HepG2 (cell line): ENCODE measurements around the gene MUTYH. TPM values are rescaled to one million over a fixed set of nuclear protein-coding genes. Genes with fewer than 3 reads are reported as not detected.

ENCODE experiments used
- ATAD3A ChIP-seq: sonication (generic); formaldehyde crosslinking; IDR thresholded peaks from 2 replicates; pipeline ENCODE4 v1.4.0; 2020; ENCODE audit warnings: missing genetic modification reagents
- CCDC6 ChIP-seq: sonication (generic); formaldehyde crosslinking; IDR thresholded peaks from 2 replicates; pipeline ENCODE4 v1.8.1; 2022; ENCODE audit warnings: mild to moderate bottlenecking, missing genetic modification reagents, moderate library complexity
- HNRNPK ChIP-seq: fragments of 200-400 bp; formaldehyde crosslinking; IDR thresholded peaks from 2 replicates; pipeline ENCODE4 v1.6.1; 2018; ENCODE audit warnings: low read length, low read depth, moderate library complexity, mild to moderate bottlenecking; ENCODE audit not compliant: poor library complexity, severe bottlenecking
- KMT2B ChIP-seq: IDR thresholded peaks from 2 replicates; pipeline ENCODE4 v1.6.1; 2016; ENCODE audit warnings: missing genetic modification reagents, missing compliant biosample characterization
- MED13 ChIP-seq: sonication (generic); formaldehyde crosslinking; IDR thresholded peaks from 2 replicates; pipeline ENCODE4 v1.5.0; 2020; ENCODE audit warnings: missing genetic modification reagents
- NCOA2 ChIP-seq: sonication (generic); formaldehyde crosslinking; IDR thresholded peaks from 2 replicates; pipeline ENCODE4 v1.8.0; 2022; ENCODE audit warnings: inconsistent platforms
- NR3C1 ChIP-seq: sonication (generic); formaldehyde crosslinking; IDR thresholded peaks from 2 replicates; pipeline ENCODE4 v1.4.0; 2020; ENCODE audit warnings: missing genetic modification reagents
- RBAK ChIP-seq: sonication (generic); formaldehyde crosslinking; IDR thresholded peaks from 2 replicates; pipeline ENCODE4 v1.5.1; 2020; ENCODE audit warnings: mild to moderate bottlenecking, missing genetic modification reagents
- RELA ChIP-seq: sonication (generic); formaldehyde crosslinking; IDR thresholded peaks from 2 replicates; pipeline ENCODE4 v1.4.0; 2020; ENCODE audit warnings: missing genetic modification reagents
- SATB2 ChIP-seq: sonication (generic); formaldehyde crosslinking; IDR thresholded peaks from 2 replicates; pipeline ENCODE4 v1.5.0; 2020; ENCODE audit warnings: missing genetic modification reagents
- SMAD9 ChIP-seq: sonication (generic); formaldehyde crosslinking; IDR thresholded peaks from 2 replicates; pipeline ENCODE4 v1.5.1; 2020; ENCODE audit warnings: mild to moderate bottlenecking, missing genetic modification reagents
- TAF1 ChIP-seq: sonication (generic); formaldehyde crosslinking; IDR thresholded peaks from 2 replicates; pipeline ENCODE4 v1.4.0; 2020; ENCODE audit warnings: missing genetic modification reagents
- TCF7 ChIP-seq: sonication (generic); IDR thresholded peaks from 2 replicates; pipeline ENCODE4 v1.6.1; 2016; ENCODE audit warnings: antibody characterized with exemption, low read depth
- YEATS2 ChIP-seq: sonication (generic); formaldehyde crosslinking; IDR thresholded peaks from 2 replicates; pipeline ENCODE4 v1.4.0; 2020; ENCODE audit warnings: missing genetic modification reagents, borderline replicate concordance
- ZMAT3 ChIP-seq: sonication (generic); formaldehyde crosslinking; conservative IDR thresholded peaks from 2 replicates; pipeline ENCODE4 v1.7.0; 2021; ENCODE audit warnings: missing genetic modification reagents
- ZNF10 ChIP-seq: sonication (generic); formaldehyde crosslinking; IDR thresholded peaks from 2 replicates; pipeline ENCODE4 v1.4.0; 2020; ENCODE audit warnings: mild to moderate bottlenecking, low read depth, missing genetic modification reagents, borderline replicate concordance
- ZNF205 ChIP-seq: IDR thresholded peaks from 2 replicates; pipeline ENCODE4 v1.6.1; 2018; ENCODE audit warnings: missing biosample characterization, missing genetic modification reagents
- ZNF616 ChIP-seq: sonication (generic); formaldehyde crosslinking; IDR thresholded peaks from 2 replicates; pipeline ENCODE4 v1.5.0; 2020; ENCODE audit warnings: low read depth, mild to moderate bottlenecking, missing genetic modification reagents
- ZNF737 ChIP-seq: sonication (generic); formaldehyde crosslinking; IDR thresholded peaks from 2 replicates; pipeline ENCODE4 v1.5.0; 2020; ENCODE audit warnings: missing genetic modification reagents, mild to moderate bottlenecking, borderline replicate concordance
- ZNF773 ChIP-seq: sonication (generic); formaldehyde crosslinking; IDR thresholded peaks from 2 replicates; pipeline ENCODE4 v1.4.0; 2020; ENCODE audit warnings: missing genetic modification reagents, borderline replicate concordance
- ZSCAN21 ChIP-seq: sonication (generic); formaldehyde crosslinking; IDR thresholded peaks from 2 replicates; pipeline ENCODE4 v1.8.0; 2022; ENCODE audit warnings: mild to moderate bottlenecking, missing genetic modification reagents, moderate library complexity, borderline replicate concordance
- polyA plus RNA-seq, 8 experiments: library from polyadenylated mRNA; depleted of rRNA in 3 of 8; stranded (reverse) in 7 of 8; unstranded in 1 of 8; fragments of >200 nt; fragmentation: Illumina TruSeq in 4 of 8; extraction: Trizol in 4 of 8; gene quantifications; 2 replicates each; pipeline versions ENCODE4 v1.2.1 to v1.2.3, GENCODE V29; 2011 to 2016; ENCODE audit warnings: low read depth in 4 of 8, missing spikeins in 1 of 8, mixed read lengths in 1 of 8; ENCODE audit not compliant: insufficient read depth in 1 of 8
- total RNA-seq, 5 experiments: library from RNA; depleted of rRNA; stranded (reverse); fragments of >200 nt; fragmentation: Illumina TruSeq; extraction: Trizol; gene quantifications; 2 replicates each; pipeline ENCODE4 v1.2.3, GENCODE V29; 2016; ENCODE audit warnings: low read depth in 1 of 5
- TF ChIP-seq, protein P1 (sequence below): sonication (generic); formaldehyde crosslinking; IDR thresholded peaks from 2 replicates; pipeline ENCODE4 v1.4.0; 2020; ENCODE audit warnings: missing genetic modification reagents
- TF ChIP-seq, protein P2 (sequence below): sonication (generic); formaldehyde crosslinking; IDR thresholded peaks from 2 replicates; pipeline ENCODE4 v1.5.1; 2020; ENCODE audit warnings: missing genetic modification reagents, mild to moderate bottlenecking, borderline replicate concordance
- TF ChIP-seq, protein P3 (sequence below): sonication (generic); formaldehyde crosslinking; IDR thresholded peaks from 2 replicates; pipeline ENCODE4 v1.9.0; 2021; ENCODE audit warnings: missing genetic modification reagents, mild to moderate bottlenecking, borderline replicate concordance
- TF ChIP-seq, protein P4 (sequence below): sonication (generic); formaldehyde crosslinking; conservative IDR thresholded peaks from 2 replicates; pipeline ENCODE4 v1.8.0; 2022; ENCODE audit warnings: low read depth, missing genetic modification reagents

Gene MUTYH
- total and polyA plus RNA-seq, 2 of the 13 experiments (the other 11 are each of a cell fraction or from before 2014, with no cell fraction given) = 16.3 to 17.1 TPM

DNA sequence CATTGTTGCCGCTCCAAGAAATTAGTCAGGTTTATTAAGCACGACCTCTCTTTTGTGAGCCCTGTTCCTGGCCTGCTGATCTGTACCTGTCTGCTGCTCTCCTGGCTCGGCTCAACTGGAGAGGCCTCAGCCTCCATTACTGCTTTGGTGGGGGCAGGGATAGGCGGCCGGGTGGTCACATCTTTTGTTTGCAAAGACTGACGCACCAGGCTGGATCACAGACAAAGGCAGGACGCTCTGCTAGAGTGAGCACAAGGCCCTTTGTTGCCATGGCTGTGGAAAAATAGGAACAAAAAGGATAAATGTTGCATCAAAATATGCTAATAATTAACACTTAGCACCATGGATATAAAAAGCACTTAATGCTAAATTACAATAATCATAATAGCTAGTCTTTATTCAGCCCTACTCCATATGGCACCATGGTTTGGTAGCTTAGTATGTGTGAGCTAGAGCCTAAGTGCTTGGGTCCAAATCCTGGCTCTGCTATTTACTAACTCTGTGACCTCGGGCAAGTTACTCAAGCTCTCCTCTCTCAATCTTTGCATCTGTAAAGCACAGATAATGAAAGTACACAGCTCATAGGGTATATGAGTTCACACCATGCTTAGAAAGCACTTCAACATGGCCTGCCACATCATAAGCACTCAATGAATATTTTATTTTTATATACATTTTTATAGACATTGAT is 42.4 kb downstream of the MUTYH start (continued):
- TF ChIP-seq CCDC6 (no peak), TCF7 (no peak), NR3C1 (CRISPR knock-in tag) (no peak), YEATS2 (CRISPR knock-in tag) (peak; percentile 53; the same call in 1 of the 2 replicates), HNRNPK (no peak), SMAD9 (CRISPR knock-in tag) (no peak), SATB2 (no peak), KMT2B (CRISPR knock-in tag) (peak; percentile 21; the same call in 1 of the 2 replicates), ZNF616 (CRISPR knock-in tag) (no peak), TAF1 (CRISPR knock-in tag) (peak; percentile 45; the same call in 1 of the 2 replicates), RBAK (CRISPR knock-in tag) (no peak), ZSCAN21 (no peak), ZNF10 (CRISPR knock-in tag) (no peak), ZNF773 (CRISPR knock-in tag) (no peak), RELA (CRISPR knock-in tag) (no peak), ZNF737 (CRISPR knock-in tag) (no peak), NCOA2 (peak; percentile 61; the same call in 1 of the 2 replicates), ZNF205 (CRISPR knock-in tag) (no peak), ZMAT3 (CRISPR knock-in tag) (0 out of 2 replicates have a peak, but pooled peaks have one; percentile 26), ATAD3A (CRISPR knock-in tag) (no peak), MED13 (CRISPR knock-in tag) (no peak)
- TF ChIP-seq, protein P1, sequence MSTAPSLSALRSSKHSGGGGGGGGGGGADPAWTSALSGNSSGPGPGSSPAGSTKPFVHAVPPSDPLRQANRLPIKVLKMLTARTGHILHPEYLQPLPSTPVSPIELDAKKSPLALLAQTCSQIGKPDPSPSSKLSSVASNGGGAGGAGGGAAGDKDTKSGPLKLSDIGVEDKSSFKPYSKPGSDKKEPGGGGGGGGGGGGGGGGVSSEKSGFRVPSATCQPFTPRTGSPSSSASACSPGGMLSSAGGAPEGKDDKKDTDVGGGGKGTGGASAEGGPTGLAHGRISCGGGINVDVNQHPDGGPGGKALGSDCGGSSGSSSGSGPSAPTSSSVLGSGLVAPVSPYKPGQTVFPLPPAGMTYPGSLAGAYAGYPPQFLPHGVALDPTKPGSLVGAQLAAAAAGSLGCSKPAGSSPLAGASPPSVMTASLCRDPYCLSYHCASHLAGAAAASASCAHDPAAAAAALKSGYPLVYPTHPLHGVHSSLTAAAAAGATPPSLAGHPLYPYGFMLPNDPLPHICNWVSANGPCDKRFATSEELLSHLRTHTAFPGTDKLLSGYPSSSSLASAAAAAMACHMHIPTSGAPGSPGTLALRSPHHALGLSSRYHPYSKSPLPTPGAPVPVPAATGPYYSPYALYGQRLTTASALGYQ (CRISPR knock-in tag) = no peak
- TF ChIP-seq, protein P2, sequence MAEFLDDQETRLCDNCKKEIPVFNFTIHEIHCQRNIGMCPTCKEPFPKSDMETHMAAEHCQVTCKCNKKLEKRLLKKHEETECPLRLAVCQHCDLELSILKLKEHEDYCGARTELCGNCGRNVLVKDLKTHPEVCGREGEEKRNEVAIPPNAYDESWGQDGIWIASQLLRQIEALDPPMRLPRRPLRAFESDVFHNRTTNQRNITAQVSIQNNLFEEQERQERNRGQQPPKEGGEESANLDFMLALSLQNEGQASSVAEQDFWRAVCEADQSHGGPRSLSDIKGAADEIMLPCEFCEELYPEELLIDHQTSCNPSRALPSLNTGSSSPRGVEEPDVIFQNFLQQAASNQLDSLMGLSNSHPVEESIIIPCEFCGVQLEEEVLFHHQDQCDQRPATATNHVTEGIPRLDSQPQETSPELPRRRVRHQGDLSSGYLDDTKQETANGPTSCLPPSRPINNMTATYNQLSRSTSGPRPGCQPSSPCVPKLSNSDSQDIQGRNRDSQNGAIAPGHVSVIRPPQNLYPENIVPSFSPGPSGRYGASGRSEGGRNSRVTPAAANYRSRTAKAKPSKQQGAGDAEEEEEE (CRISPR knock-in tag) = no peak
- TF ChIP-seq, protein P3, sequence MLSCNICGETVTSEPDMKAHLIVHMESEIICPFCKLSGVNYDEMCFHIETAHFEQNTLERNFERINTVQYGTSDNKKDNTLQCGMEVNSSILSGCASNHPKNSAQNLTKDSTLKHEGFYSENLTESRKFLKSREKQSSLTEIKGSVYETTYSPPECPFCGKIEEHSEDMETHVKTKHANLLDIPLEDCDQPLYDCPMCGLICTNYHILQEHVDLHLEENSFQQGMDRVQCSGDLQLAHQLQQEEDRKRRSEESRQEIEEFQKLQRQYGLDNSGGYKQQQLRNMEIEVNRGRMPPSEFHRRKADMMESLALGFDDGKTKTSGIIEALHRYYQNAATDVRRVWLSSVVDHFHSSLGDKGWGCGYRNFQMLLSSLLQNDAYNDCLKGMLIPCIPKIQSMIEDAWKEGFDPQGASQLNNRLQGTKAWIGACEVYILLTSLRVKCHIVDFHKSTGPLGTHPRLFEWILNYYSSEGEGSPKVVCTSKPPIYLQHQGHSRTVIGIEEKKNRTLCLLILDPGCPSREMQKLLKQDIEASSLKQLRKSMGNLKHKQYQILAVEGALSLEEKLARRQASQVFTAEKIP = no peak
- TF ChIP-seq, protein P4, sequence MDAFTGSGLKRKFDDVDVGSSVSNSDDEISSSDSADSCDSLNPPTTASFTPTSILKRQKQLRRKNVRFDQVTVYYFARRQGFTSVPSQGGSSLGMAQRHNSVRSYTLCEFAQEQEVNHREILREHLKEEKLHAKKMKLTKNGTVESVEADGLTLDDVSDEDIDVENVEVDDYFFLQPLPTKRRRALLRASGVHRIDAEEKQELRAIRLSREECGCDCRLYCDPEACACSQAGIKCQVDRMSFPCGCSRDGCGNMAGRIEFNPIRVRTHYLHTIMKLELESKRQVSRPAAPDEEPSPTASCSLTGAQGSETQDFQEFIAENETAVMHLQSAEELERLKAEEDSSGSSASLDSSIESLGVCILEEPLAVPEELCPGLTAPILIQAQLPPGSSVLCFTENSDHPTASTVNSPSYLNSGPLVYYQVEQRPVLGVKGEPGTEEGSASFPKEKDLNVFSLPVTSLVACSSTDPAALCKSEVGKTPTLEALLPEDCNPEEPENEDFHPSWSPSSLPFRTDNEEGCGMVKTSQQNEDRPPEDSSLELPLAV (CRISPR knock-in tag) = no peak
